Activated gamma-delta T cell (primary cell): ENCODE data around the gene RHNO1.
"Not testable (repeated sequence)": the region's sequence is repeated elsewhere in the genome, so short reads cannot be mapped to it uniquely, and the experiment has no call there.

ENCODE experiments used
- DNase-seq: peaks from one replicate; lab custom pipeline; 2025; lab: John Stamatoyannopoulos, UW

Gene RHNO1

GRCh38 chr12:2858944-2859421 is 18.0 kb upstream of the RHNO1 start:
- no peak for DNase-seq

GRCh38 chr12:2860170-2860569 is 16.9 kb upstream of the RHNO1 start:
- DNase-seq: no peak

- DNase-seq: no peak
Measured at GRCh38 chr12:2862876-2863275, 14.1 kb upstream of the RHNO1 start.

- DNase-seq: not testable (repeated sequence)
Measured at GRCh38 chr12:2863402-2863801, 13.6 kb upstream of the RHNO1 start.

GRCh38 chr12:2864198-2864597 is 12.8 kb upstream of the RHNO1 start:
- DNase-seq: no peak

- not testable (repeated sequence) for DNase-seq
Measured at GRCh38 chr12:2868986-2869632, 7.9 kb upstream of the RHNO1 start.

GRCh38 chr12:2876431-2877046 is 484 bp upstream of the RHNO1 start:
- DNase-seq: no peak

- DNase-seq: no peak
Measured at GRCh38 chr12:2877953-2878732, 1.1 kb downstream of the RHNO1 start.

- DNase-seq: no peak
Measured at GRCh38 chr12:2879853-2880252, 2.8 kb downstream of the RHNO1 start.

GRCh38 chr12:2884810-2885209 is 7.8 kb downstream of the RHNO1 start:
- no peak for DNase-seq

GRCh38 chr12:2886768-2887450 is 9.9 kb downstream of the RHNO1 start:
- no peak for DNase-seq

GRCh38 chr12:2890001-2890387 is 13.0 kb downstream of the RHNO1 start:
- DNase-seq: no peak

GRCh38 chr12:2890388-2891239 is 13.6 kb downstream of the RHNO1 start, which contains the start of gene TULP3:
TULP3 (plus strand) TSS chr12:2890891; CDS start chr12:2890948, 57 bp downstream.
- peak; percentile 98 for DNase-seq

GRCh38 chr12:2891240-2892053 is 14.4 kb downstream of the RHNO1 start:
- no peak for DNase-seq

GRCh38 chr12:2892246-2892645 is 15.2 kb downstream of the RHNO1 start:
- DNase-seq: no peak

GRCh38 chr12:2893007-2893406 is 16.0 kb downstream of the RHNO1 start:
- no peak for DNase-seq

GRCh38 chr12:2895051-2895451 is 18.0 kb downstream of the RHNO1 start:
- no peak for DNase-seq

- DNase-seq: no peak
Measured at GRCh38 chr12:2895511-2895910, 18.5 kb downstream of the RHNO1 start.

GRCh38 chr12:2897418-2897817 is 20.4 kb downstream of the RHNO1 start:
- DNase-seq: no peak

- DNase-seq: no peak
Measured at GRCh38 chr12:2900642-2901041, 23.6 kb downstream of the RHNO1 start.
